A549 (cell line): Measurements from ENCODE around the gene KDM4B. TPM values are rescaled to one million over a fixed set of nuclear protein-coding genes. Genes with fewer than 3 reads are reported as not detected.

ENCODE experiments used
- ATAC-seq, 2 experiments: fragments of 200-7000 bp in 1 of 2; fragments of >200 bp in 1 of 2; cut with Nextera tagmentation in 1 of 2; cut with Tn5 transposase in 1 of 2; 3 replicates each; pipeline versions ENCODE4 v1.8.0 to v1.9.1; 2018 to 2020; ENCODE audit warnings: mild to moderate bottlenecking in 1 of 2, moderate library complexity in 1 of 2
- CTCF ChIA-PET: fragments of 300-600 bp; sonication (Branson Sonifier 250); formaldehyde crosslinking; extraction: SDS; loops from one replicate; lab custom pipeline; 2021; ENCODE audit warnings: antibody characterized with exemption, inconsistent platforms; lab: Yijun Ruan, JAX
- POLR2A ChIA-PET: fragments of 350-600 bp; formaldehyde crosslinking; extraction: SDS; loops from one replicate; lab custom pipeline; 2021; ENCODE audit warnings: antibody characterized with exemption, inconsistent platforms; lab: Yijun Ruan, JAX
- DNase-seq, 2 experiments: peaks; one replicate each; pipeline versions ENCODE4 v3.0.0 to v3.0.0-alpha.2; 2011 to 2016; ENCODE audit warnings: low read depth in 1 of 2, low spot score in 1 of 2
- FAIRE-seq: peaks from 2 replicates; lab custom pipeline; 2011; peaks lifted over from hg19 to GRCh38; lab: Jason Lieb, UNC
- H3K27ac ChIP-seq, 2 experiments: fragments of >200 bp; sonication (Bioruptor Twin); formaldehyde crosslinking; 3 replicates each; pipeline ENCODE4 v1.5.1; 2016 to 2017
- H3K4me1 ChIP-seq: fragments of >200 bp; sonication (Bioruptor Twin); formaldehyde crosslinking; 3 replicates; pipeline ENCODE4 v1.6.1; 2016
- H3K4me2 ChIP-seq: fragments of >200 bp; sonication (Bioruptor Twin); formaldehyde crosslinking; 3 replicates; pipeline ENCODE4 v1.6.1; 2016
- H3K4me3 ChIP-seq: fragments of >200 bp; sonication (Bioruptor Twin); formaldehyde crosslinking; 3 replicates; pipeline ENCODE4 v1.5.1; 2016
- H3K9me3 ChIP-seq: fragments of >200 bp; sonication (Bioruptor Twin); formaldehyde crosslinking; 3 replicates; pipeline ENCODE4 v1.6.1; 2016
- CBX2 ChIP-seq: fragments of 200-600 bp; sonication (generic); IDR thresholded peaks from 2 replicates; pipeline ENCODE4 v1.6.1; 2016; ENCODE audit warnings: low read depth, mild to moderate bottlenecking, borderline replicate concordance
- CTCF ChIP-seq: fragments of >200 bp; sonication (Bioruptor Twin); formaldehyde crosslinking; IDR thresholded peaks from 3 replicates; pipeline ENCODE4 v1.5.1; 2016
- EHMT2 ChIP-seq: fragments of 200-600 bp; sonication (generic); IDR thresholded peaks from 2 replicates; pipeline ENCODE4 v1.6.1; 2016; ENCODE audit warnings: antibody characterized with exemption, low read depth, mild to moderate bottlenecking, moderate library complexity
- ELK1 ChIP-seq: fragments of 150-350 bp; IDR thresholded peaks from 2 replicates; pipeline ENCODE4 v1.6.1; 2014; ENCODE audit warnings: low read depth, mild to moderate bottlenecking, low read length
- EP300 ChIP-seq, 2 experiments: fragments of >200 bp; sonication (Bioruptor Twin); formaldehyde crosslinking; IDR thresholded peaks; 2 replicates in 1 of 2; 3 replicates in 1 of 2; pipeline ENCODE4 v1.6.1; 2016 to 2017
- FOSB ChIP-seq: fragments of 250-450 bp; sonication (Bioruptor Pico); IDR thresholded peaks from 2 replicates; pipeline ENCODE4 v1.5.0; 2020; ENCODE audit warnings: mild to moderate bottlenecking, moderate library complexity
- FOSL2 ChIP-seq, 2 experiments: fragments of 450-650 bp in 1 of 2; fragments of >200 bp in 1 of 2; sonication (Bioruptor Twin) in 1 of 2; formaldehyde crosslinking; IDR thresholded peaks; 2 replicates each; pipeline versions ENCODE4 v1.5.0 to v1.6.1; 2016 to 2020; ENCODE audit warnings: mild to moderate bottlenecking in 1 of 2, moderate library complexity in 1 of 2
- FOXS1 ChIP-seq: fragments of 250-450 bp; sonication (Bioruptor Pico); IDR thresholded peaks from 2 replicates; pipeline ENCODE4 v1.5.0; 2020; ENCODE audit warnings: mild to moderate bottlenecking, moderate library complexity
- HES2 ChIP-seq: fragments of >200 bp; sonication (Bioruptor Twin); formaldehyde crosslinking; IDR thresholded peaks from 2 replicates; pipeline ENCODE4 v1.6.1; 2016
- HMGXB4 ChIP-seq: fragments of 250-450 bp; sonication (Bioruptor Pico); IDR thresholded peaks from 2 replicates; pipeline ENCODE4 v1.5.0; 2021; ENCODE audit warnings: mild to moderate bottlenecking, moderate library complexity, borderline replicate concordance
- JUNB ChIP-seq: fragments of >200 bp; sonication (Bioruptor Twin); formaldehyde crosslinking; IDR thresholded peaks from 2 replicates; pipeline ENCODE4 v1.6.1; 2016
- KDM5A ChIP-seq: fragments of 200-600 bp; sonication (generic); IDR thresholded peaks from 2 replicates; pipeline ENCODE4 v1.6.1; 2016; ENCODE audit warnings: antibody characterized with exemption, mild to moderate bottlenecking
- MAFK ChIP-seq: fragments of 450-650 bp; IDR thresholded peaks from 2 replicates; pipeline ENCODE4 v1.6.1; 2014; ENCODE audit not compliant: partially characterized antibody
- MAX ChIP-seq: IDR thresholded peaks from 2 replicates; pipeline ENCODE4 v1.6.1; 2012
- MYC ChIP-seq: IDR thresholded peaks from 2 replicates; pipeline ENCODE4 v1.6.1; 2012; ENCODE audit warnings: mild to moderate bottlenecking, inconsistent platforms, low read length, improper control_type of control experiment, borderline replicate concordance
- NPAS2 ChIP-seq: fragments of 250-450 bp; sonication (Bioruptor Pico); IDR thresholded peaks from 2 replicates; pipeline ENCODE4 v1.8.0; 2022; ENCODE audit warnings: mild to moderate bottlenecking, moderate library complexity, borderline replicate concordance
- PHF8 ChIP-seq: fragments of 200-600 bp; sonication (generic); IDR thresholded peaks from 2 replicates; pipeline ENCODE4 v1.6.1; 2016; ENCODE audit warnings: low read depth, mild to moderate bottlenecking, antibody characterized with exemption, moderate library complexity, borderline replicate concordance
- POLR2AphosphoS2 ChIP-seq: conservative IDR thresholded peaks from 2 replicates; pipeline ENCODE4 v1.6.1; 2012; ENCODE audit warnings: low read length, improper control_type of control experiment, inconsistent platforms
- RARB ChIP-seq: fragments of 250-450 bp; sonication (Bioruptor Pico); IDR thresholded peaks from 2 replicates; pipeline ENCODE4 v1.8.0; 2021; ENCODE audit warnings: mild to moderate bottlenecking, moderate library complexity
- RCOR1 ChIP-seq: fragments of 150-350 bp; IDR thresholded peaks from 2 replicates; pipeline ENCODE4 v1.6.1; 2014; ENCODE audit warnings: antibody characterized with exemption, low read length, low read depth
- RNF2 ChIP-seq: fragments of 200-600 bp; sonication (generic); IDR thresholded peaks from 2 replicates; pipeline ENCODE4 v1.6.1; 2016; ENCODE audit warnings: low read depth, mild to moderate bottlenecking, antibody characterized with exemption, moderate library complexity, borderline replicate concordance
- SMC3 ChIP-seq: fragments of >200 bp; sonication (Bioruptor Twin); formaldehyde crosslinking; IDR thresholded peaks from 3 replicates; pipeline ENCODE4 v1.6.1; 2018; ENCODE audit warnings: inconsistent platforms
- TFCP2L1 ChIP-seq: fragments of 250-450 bp; sonication (Bioruptor Pico); IDR thresholded peaks from 2 replicates; pipeline ENCODE4 v1.5.0; 2021; ENCODE audit warnings: mild to moderate bottlenecking
- TP53 ChIP-seq: fragments of 250-450 bp; sonication (Bioruptor Pico); IDR thresholded peaks from 2 replicates; pipeline ENCODE4 v1.5.0; 2021; ENCODE audit warnings: mild to moderate bottlenecking, moderate library complexity
- USF2 ChIP-seq: fragments of 450-650 bp; IDR thresholded peaks from 2 replicates; pipeline ENCODE4 v1.6.1; 2014; ENCODE audit warnings: antibody characterized with exemption
- ZC3H11A ChIP-seq: fragments of 450-650 bp; IDR thresholded peaks from 2 replicates; pipeline ENCODE4 v1.6.1; 2014; ENCODE audit warnings: antibody characterized with exemption, mild to moderate bottlenecking
- WGBS: methylation state at CpG from one replicate; pipeline ENCODE4 v1.1.6; 2017; ENCODE audit errors: missing lambda C conversion rate; 5-methylcytosine and 5-hydroxymethylcytosine counted together
- polyA plus RNA-seq, 4 experiments: library from polyadenylated mRNA; depleted of rRNA in 3 of 4; stranded (reverse); fragments of >200 nt; fragmentation: RNase III in 1 of 4; extraction: RNeasy Plus Mini Kit Qiagen cat#74134 plus additional on column Dnase treatment in 1 of 4; gene quantifications; 2 replicates in 3 of 4; 3 replicates in 1 of 4; pipeline ENCODE4 v1.2.3, GENCODE V29; 2011 to 2017

Gene KDM4B
- polyA plus RNA-seq, 2 of the 4 experiments (the other 2 are of a cell fraction): 3.0 to 4.6 TPM

GRCh38 chr19:5126498-5127223 lies 157.7 kb downstream of the KDM4B start:
- Histone ChIP-seq H3K4me3 (no peak overlapping the region), H3K9me3 (no peaks in the 10 kb centered on the region), H3K4me1 (no peaks in the 10 kb centered on the region), H3K27ac (no peak overlapping the region), H3K4me2 (no peak overlapping the region)
- ChIA-PET POLR2A (no interaction called here), CTCF (no interaction called here)
- TF ChIP-seq MAX: no peak
- TF ChIP-seq RNF2: no peak
- TF ChIP-seq JUNB: no peak
- TF ChIP-seq RCOR1: no peak
- no peak for TF ChIP-seq ZC3H11A
- no peak for TF ChIP-seq CTCF
- no peak for TF ChIP-seq MAFK
- no peak for TF ChIP-seq RARB
- TF ChIP-seq USF2: no peak
- no peak for TF ChIP-seq TP53 (CRISPR knock-in tag)
- no peak for TF ChIP-seq CBX2
- TF ChIP-seq FOXS1 (CRISPR knock-in tag): no peak
- FAIRE-seq (no peak), DNase-seq (no peak), ATAC-seq (no peak)
- WGBS: 94% methylated on average over 8 of the region's 26 CpGs

GRCh38 chr19:5127717-5128116 lies 158.8 kb downstream of the KDM4B start:
- no peak for TF ChIP-seq RNF2
- no peak for TF ChIP-seq FOSB
- no peak for TF ChIP-seq USF2
- TF ChIP-seq NPAS2 (CRISPR knock-in tag): no peak
- TF ChIP-seq FOSL2 (IDR thresholded peaks at IDR 0.05): no peak
- TF ChIP-seq FOSL2 (CRISPR knock-in tag; IDR thresholded peaks at IDR 0.05): no peak
- TF ChIP-seq PHF8: no peak
- no peak for TF ChIP-seq RARB
- TF ChIP-seq TFCP2L1 (CRISPR knock-in tag): no peak
- no peak for TF ChIP-seq SMC3
- TF ChIP-seq ELK1: no peak
- TF ChIP-seq MYC: no peak
- TF ChIP-seq EHMT2: no peak
- no peak for TF ChIP-seq POLR2AphosphoS2
- no peak for TF ChIP-seq HES2
- TF ChIP-seq HMGXB4 (CRISPR knock-in tag): no peak
- TF ChIP-seq EP300 (IDR thresholded peaks at IDR 0.05): no peak
- TF ChIP-seq KDM5A: no peak
- Histone ChIP-seq H3K4me3 (no peak overlapping the region), H3K4me1 (no peaks in the 10 kb centered on the region), H3K27ac (no peak overlapping the region), H3K4me2 (no peak overlapping the region), H3K9me3 (no peaks in the 10 kb centered on the region)
- FAIRE-seq (no peak), DNase-seq (no peak), ATAC-seq (no peak)
- ChIA-PET POLR2A (no interaction called here), CTCF (no interaction called here)
- WGBS: 73% methylated on average over 5 of the region's 12 CpGs
